GM10248 (cell line): ENCODE data around the gene SPATA24.

ENCODE experiments used
- CTCF ChIA-PET: fragments of 300-600 bp; sonication (Branson Sonifier 250); formaldehyde crosslinking; extraction: SDS; loops from one replicate; lab custom pipeline; 2021; ENCODE audit warnings: antibody characterized with exemption; lab: Yijun Ruan, JAX
- POLR2A ChIA-PET: fragments of 350-650 bp; sonication (Branson Sonifier 250); formaldehyde crosslinking; extraction: SDS; loops from one replicate; lab custom pipeline; 2020; ENCODE audit warnings: antibody characterized with exemption; lab: Yijun Ruan, JAX
- DNase-seq: peaks from one replicate; pipeline ENCODE4 v3.0.0; 2012; ENCODE audit errors: extremely low spot score
- TF ChIP-seq, protein P1 (sequence below): IDR thresholded peaks from 2 replicates; pipeline ENCODE4 v1.5.1; 2012; ENCODE audit warnings: mild to moderate bottlenecking, low read depth; ENCODE audit errors: extremely low read depth, missing control alignments, control extremely low read depth

Gene SPATA24

DNA sequence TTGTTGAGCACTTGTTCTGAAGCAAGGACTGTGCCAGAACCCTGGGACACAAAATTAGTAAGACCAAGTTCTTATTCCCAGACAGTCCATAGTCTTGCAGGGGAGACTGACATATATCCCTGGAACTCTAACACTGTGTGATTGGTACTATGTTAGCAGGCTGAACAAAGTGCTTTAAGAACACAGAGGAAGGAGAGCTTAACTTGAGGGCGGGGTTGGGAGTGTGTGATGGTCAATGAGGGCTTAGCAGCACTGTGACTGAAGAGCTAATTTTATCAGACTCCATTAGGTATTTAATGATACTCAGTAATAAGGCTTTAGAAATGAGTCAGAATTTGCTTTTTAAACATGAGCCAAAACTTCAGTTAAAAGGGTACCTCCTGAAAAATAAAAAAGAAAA lies 14.9 kb upstream of the SPATA24 start:
- ChIA-PET POLR2A (no interaction called here), CTCF (interaction anchor here (1.0 to 18.1 kb wide), 6 partner anchors 9 to 98 kb away, joined by 3 to 504 read pairs (median 8); partner anchors contain the start of gene SPATA24)
- no peak for DNase-seq
- TF ChIP-seq, protein P1, sequence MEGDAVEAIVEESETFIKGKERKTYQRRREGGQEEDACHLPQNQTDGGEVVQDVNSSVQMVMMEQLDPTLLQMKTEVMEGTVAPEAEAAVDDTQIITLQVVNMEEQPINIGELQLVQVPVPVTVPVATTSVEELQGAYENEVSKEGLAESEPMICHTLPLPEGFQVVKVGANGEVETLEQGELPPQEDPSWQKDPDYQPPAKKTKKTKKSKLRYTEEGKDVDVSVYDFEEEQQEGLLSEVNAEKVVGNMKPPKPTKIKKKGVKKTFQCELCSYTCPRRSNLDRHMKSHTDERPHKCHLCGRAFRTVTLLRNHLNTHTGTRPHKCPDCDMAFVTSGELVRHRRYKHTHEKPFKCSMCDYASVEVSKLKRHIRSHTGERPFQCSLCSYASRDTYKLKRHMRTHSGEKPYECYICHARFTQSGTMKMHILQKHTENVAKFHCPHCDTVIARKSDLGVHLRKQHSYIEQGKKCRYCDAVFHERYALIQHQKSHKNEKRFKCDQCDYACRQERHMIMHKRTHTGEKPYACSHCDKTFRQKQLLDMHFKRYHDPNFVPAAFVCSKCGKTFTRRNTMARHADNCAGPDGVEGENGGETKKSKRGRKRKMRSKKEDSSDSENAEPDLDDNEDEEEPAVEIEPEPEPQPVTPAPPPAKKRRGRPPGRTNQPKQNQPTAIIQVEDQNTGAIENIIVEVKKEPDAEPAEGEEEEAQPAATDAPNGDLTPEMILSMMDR: no peak

DNA sequence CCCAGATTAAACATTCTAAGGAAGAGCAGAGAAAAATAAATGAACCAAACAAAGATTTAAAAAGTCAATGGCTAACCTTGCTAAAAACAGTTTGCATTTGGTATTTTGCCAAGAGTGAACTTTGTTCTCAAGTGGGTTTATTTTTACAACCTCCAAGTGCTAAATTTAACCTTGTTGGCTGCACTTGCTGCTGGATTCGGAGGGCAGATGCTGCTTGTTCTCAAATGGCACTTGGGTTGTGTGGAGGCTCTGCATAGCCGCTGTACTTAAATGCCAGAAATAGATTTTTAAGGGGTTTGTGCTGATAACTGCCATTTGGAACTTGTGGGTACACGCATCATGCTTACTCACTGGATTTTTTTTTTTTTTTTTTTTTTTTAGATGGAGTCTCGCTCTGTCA lies 13.3 kb upstream of the SPATA24 start:
- POLR2A ChIA-PET: no interaction called here
- DNase-seq: no peak
- CTCF ChIA-PET: interaction anchor here (0.9 to 18.1 kb wide), 4 partner anchors 8 to 100 kb away, joined by 3 to 504 read pairs (median 8); partner anchors contain the start of gene SPATA24
- TF ChIP-seq, protein P1: no peak

DNA sequence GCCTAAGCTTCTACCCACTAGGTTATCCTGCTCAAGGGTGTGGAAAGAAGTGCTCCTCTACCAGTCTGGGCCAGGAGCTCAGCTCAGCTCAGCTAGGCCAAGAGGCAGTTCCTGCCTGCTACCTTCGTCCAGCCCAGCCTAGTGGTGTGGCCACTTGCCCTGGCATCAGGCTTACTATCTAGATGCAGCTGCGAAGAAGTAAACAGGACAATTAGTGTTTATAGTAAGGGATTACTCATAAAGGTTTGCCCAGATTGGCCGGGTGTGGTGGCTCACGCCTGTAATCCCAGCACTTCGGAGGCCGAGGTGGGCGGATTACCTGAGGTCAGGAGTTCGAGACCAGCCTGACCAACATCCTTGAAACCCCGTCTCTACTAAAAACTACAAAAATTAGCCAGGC lies 12.8 kb upstream of the SPATA24 start:
- ChIA-PET CTCF (interaction anchor here (1.3 to 18.1 kb wide), 3 partner anchors 14 to 101 kb away, joined by 3 to 504 read pairs (median 14); partner anchors contain the start of gene SPATA24), POLR2A (no interaction called here)
- DNase-seq: no peak
- TF ChIP-seq, protein P1: no peak

DNA sequence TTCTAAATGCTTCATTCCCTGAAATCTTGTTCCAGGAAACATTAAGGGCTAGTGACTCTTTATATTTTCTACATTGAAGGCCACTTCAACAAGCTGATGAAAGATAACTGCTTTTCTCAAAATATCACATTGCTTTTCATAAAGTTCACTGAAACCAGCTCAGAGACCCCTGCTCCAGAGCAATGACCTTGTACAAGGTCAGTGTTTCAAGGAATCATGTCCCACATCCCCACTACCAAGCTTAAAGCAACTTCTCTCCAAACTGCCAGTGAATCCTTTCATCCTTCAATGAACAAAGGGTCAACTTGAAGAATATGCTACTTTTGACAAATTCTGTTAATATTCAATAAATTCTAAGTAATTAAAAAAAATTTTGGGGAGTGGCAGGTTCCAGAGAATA lies 12.0 kb upstream of the SPATA24 start:
- ChIA-PET POLR2A (no interaction called here), CTCF (interaction anchor here (0.8 to 18.1 kb wide), 5 partner anchors 8 to 145 kb away, joined by 3 to 504 read pairs (median 6); partner anchors contain the start of genes SPATA24 and UBE2D2)
- no peak for DNase-seq
- TF ChIP-seq, protein P1: no peak

DNA sequence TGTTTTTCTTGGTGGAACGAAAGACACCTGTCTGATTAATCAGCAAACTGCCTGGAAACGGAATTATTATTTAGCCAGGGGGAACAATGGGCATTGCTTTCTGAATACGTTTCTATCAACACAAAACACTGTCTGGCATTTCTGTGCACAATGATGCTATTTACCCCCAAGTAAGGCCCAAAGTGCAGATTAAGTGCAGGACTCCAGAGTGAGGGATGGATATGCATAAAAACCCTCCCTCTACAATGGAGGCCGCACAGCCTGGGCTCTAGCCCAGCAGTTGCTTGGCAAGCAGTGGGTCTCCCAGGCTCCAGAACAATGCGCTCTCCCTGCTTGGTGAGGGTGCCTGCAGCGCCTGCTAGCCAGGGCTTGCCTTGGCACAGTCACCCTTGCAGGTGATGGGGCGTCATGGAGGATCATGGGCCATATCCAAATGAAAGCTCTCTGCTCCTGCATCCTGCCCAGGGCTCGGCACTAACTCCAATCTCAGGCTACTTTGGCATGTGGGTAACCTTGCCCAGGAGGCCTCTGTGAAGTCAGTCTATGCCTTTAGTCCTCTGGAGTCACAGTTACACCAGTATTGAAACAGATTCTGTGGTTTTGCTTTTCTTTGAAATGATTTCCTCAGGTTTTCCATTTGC lies 11.5 kb upstream of the SPATA24 start:
- DNase-seq: no peak
- TF ChIP-seq, protein P1: no peak
- ChIA-PET POLR2A (no interaction called here), CTCF (interaction anchor here (0.8 to 18.1 kb wide), 5 partner anchors 9 to 146 kb away, joined by 3 to 504 read pairs (median 6); partner anchors contain the start of genes SPATA24 and UBE2D2)

DNA sequence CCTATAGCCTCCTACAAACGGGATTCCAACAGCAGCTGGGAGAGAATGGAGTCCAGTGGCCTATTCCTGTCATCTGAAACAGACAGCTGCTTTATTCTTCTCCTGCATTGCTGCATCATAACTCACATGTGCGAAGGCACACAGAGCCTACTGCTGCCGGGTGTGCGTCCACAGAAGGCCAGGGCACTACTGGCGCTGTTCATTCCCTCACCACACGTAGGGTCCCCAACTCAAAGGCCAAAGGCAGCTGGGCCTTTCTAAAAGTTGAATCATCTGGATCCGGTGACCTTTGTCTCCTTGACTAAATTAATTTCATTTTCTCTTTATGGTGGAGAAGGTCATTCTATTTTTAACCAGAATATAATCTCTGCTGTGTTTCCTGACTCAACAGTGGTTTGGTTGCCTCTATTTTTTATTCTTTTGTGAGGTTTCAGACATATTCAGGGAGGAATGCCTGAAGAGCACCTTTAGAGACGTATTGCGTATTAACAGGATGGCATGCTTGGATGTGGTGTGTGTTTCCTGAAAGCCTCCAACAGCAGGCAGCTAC lies 10.8 kb upstream of the SPATA24 start:
- TF ChIP-seq, protein P1: no peak
- ChIA-PET POLR2A (interaction anchor here (1.2 kb wide), 1 partner anchor 23 kb away, joined by 3 read pairs; no protein-coding TSS in a partner anchor), CTCF (interaction anchor here (0.9 to 18.1 kb wide), 5 partner anchors 8 to 217 kb away, joined by 3 to 504 read pairs (median 6); partner anchors contain the start of gene SPATA24)
- DNase-seq: no peak
